Activated T-helper 2 cell treated with anti-CD3 and anti-CD28 coated beads, Interferon-gamma antibody, Interleukin-2, Interleukin-4, amounts not matched to agents 10 μg/mL and 5 μg/mL and 100 μg/mL, durations not matched to agents 14 hours and 24 hours and 36 hours (primary cell): Measurements from ENCODE around the gene KLK2. TPM values are rescaled to one million over a fixed set of nuclear protein-coding genes. Genes with fewer than 3 reads are reported as not detected.
"Not testable (repeated sequence)": the region's sequence is repeated elsewhere in the genome, so short reads cannot be mapped to it uniquely, and the experiment has no call there.

Experiments used
- DNase-seq: peaks from one replicate; pipeline ENCODE4 v3.0.0; 2021; ENCODE audit warnings: low spot score
- H3K27ac Mint-ChIP-seq: one replicate; pipeline ENCODE4 v1.8.0; 2021; ENCODE audit warnings: mixed read lengths
- H3K27me3 Mint-ChIP-seq: one replicate; pipeline ENCODE4 v1.8.0; 2021; ENCODE audit warnings: low read depth, mixed read lengths
- H3K36me3 Mint-ChIP-seq: one replicate; pipeline ENCODE4 v1.8.0; 2021; ENCODE audit warnings: low read depth, mixed read lengths
- H3K4me1 Mint-ChIP-seq: one replicate; pipeline ENCODE4 v1.8.0; 2021; ENCODE audit warnings: low read depth, mixed read lengths
- H3K4me3 Mint-ChIP-seq: one replicate; pipeline ENCODE4 v1.8.0; 2021; ENCODE audit warnings: low read depth, mild to moderate bottlenecking, moderate library complexity, mixed read lengths
- H3K9me3 Mint-ChIP-seq: one replicate; pipeline ENCODE4 v1.8.0; 2021; ENCODE audit warnings: mixed read lengths
- intact Hi-C: fragments of 100-400 bp; cut with micrococcal nuclease; formaldehyde crosslinking; loops from one replicate; pipeline ENCODE4 v1.15.1; 2023
- total RNA-seq: library from RNA; stranded (reverse); gene quantifications from 2 replicates; pipeline ENCODE4 v1.2.3, GENCODE V29; 2022

KLK2 gene
- total RNA-seq, 1 donor from 2014 or later, result not detected

DNA sequence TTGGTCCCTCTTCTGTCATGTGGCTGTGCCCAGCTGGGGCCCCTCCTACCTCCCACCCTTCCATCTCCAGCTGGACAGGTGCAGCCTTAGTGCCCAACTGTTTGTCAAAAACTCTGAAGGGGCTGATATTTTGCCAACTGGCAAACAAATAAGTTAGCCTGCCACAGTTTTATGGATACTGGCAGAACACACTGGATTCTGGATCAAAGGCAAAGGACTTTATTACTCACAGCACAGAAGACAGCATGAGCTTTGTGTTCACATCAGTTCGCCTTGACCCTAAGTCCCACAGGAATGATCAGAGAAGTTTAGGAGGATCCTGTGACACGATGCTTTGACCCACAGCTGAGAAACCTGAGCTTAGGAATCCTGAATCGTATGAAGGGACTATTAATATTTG lies 16.4 kb downstream of the KLK2 start:
- Mint-ChIP-seq H3K36me3 (no peaks in the 10 kb centered on the region), H3K4me1 (peaks cover 1% of the 10 kb centered on the region), H3K27ac (no peak overlapping the region), H3K27me3 (peaks cover 11% of the 10 kb centered on the region), H3K4me3 (no peak overlapping the region), H3K9me3 (no peaks in the 10 kb centered on the region)
- intact Hi-C loops, result no loop called here
- no peak for DNase-seq

DNA sequence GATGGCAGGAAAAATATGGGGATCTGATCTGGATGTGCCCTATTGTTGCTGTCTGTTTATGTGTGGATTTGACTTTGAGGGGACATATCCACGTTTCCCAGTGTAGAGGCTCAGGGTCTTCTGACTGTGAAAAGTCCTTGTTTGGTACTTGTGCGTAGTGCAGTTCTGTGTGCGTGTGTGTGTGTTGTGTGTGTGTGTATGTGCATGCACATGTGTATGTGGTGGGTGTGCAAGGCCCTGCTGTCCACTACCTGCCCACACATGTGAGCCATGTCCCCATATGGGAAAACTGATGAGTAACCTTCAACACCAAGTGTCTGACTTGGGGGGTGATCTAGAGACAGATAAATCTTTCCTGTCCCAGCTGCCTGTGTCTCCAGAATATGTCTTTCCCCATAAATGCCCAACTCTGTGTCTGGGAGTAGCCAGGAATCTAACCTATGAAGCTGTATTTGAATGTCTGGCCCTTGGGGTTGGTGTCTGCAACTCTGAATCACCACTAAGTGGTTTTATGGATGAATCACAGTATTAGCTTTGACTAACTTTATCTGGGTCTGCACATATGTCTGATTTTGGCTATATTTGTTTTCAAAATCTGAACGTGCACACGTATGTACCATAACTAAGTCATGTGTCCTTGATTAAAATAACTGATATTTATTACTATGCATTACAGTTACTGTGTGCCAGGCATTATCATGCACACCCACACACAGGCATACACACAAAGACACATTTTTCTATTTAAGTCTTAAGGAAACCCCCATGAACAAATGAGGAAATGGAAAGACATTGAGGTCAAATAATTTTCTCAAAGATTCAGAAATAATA lies 17.4 kb downstream of the KLK2 start:
- H3K4me1 Mint-ChIP-seq, result peaks cover 1% of the 10 kb centered on the region
- H3K27ac Mint-ChIP-seq, result no peak overlapping the region
- peaks cover 11% of the 10 kb centered on the region for H3K27me3 Mint-ChIP-seq
- no peak overlapping the region for H3K4me3 Mint-ChIP-seq
- DNase-seq, result no peak
- peaks cover 4% of the 10 kb centered on the region for H3K9me3 Mint-ChIP-seq
- H3K36me3 Mint-ChIP-seq, result no peaks in the 10 kb centered on the region
- intact Hi-C loops, result no loop called here

- H3K9me3 Mint-ChIP-seq, result peaks cover 4% of the 10 kb centered on the region
- H3K36me3 Mint-ChIP-seq, result no peaks in the 10 kb centered on the region
- peaks cover 11% of the 10 kb centered on the region for H3K27me3 Mint-ChIP-seq
- no peak overlapping the region for H3K27ac Mint-ChIP-seq
- H3K4me3 Mint-ChIP-seq, result no peak overlapping the region
- intact Hi-C loops, result no loop called here
- peaks cover 1% of the 10 kb centered on the region for H3K4me1 Mint-ChIP-seq
- DNase-seq, result no peak
These were observed 18.0 kb downstream of the KLK2 start for GRCh38 chr19:50891253-50891625.

DNA sequence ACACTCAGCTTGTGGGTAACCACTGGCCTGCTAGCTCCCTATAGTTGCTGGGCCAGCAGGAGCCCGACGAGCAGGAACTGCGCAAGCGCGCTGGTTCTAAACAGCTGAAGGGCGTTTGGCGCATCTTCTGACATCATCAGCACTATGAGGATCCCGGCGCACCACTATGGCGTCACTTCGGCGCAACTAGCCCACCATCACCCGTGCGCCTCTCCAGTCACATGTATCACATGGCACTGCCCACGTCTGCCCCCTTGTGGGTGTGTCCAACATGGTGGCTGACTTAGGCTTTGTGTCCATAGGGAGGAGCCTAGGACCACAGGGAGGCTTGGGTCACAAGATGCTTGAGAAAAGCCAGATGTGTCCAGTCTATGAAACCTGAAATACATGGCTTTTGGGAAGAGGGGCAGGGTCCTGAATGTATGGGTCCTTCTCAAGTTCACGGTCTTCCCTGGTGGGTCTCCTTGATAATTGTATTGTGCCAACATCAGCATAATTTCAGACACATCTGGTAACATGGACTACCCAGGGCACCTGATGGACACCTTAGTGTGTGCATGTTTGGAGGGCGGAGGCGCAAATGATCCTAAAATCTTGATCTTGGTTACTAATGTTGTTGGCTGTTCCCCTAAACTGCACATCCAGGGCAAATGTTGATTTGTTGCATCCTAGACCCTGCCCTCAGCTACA lies 20.0 kb downstream of the KLK2 start:
- H3K9me3 Mint-ChIP-seq, result peaks cover 4% of the 10 kb centered on the region
- intact Hi-C loops, result no loop called here
- H3K4me3 Mint-ChIP-seq, result no peak overlapping the region
- peaks cover 6% of the 10 kb centered on the region for H3K27me3 Mint-ChIP-seq
- H3K4me1 Mint-ChIP-seq, result peaks cover 1% of the 10 kb centered on the region
- DNase-seq, result no peak
- no peak overlapping the region for H3K27ac Mint-ChIP-seq
- no peaks in the 10 kb centered on the region for H3K36me3 Mint-ChIP-seq

- H3K9me3 Mint-ChIP-seq, result peaks cover 4% of the 10 kb centered on the region
- DNase-seq, result no peak
- H3K36me3 Mint-ChIP-seq, result no peaks in the 10 kb centered on the region
- peaks cover 1% of the 10 kb centered on the region for H3K4me1 Mint-ChIP-seq
- intact Hi-C loops, result no loop called here
- no peak overlapping the region for H3K27ac Mint-ChIP-seq
- no peak overlapping the region for H3K4me3 Mint-ChIP-seq
- H3K27me3 Mint-ChIP-seq, result peaks cover 2% of the 10 kb centered on the region
These were observed 21.5 kb downstream of the KLK2 start for GRCh38 chr19:50894478-50895356.

GRCh38 chr19:50896089-50896590 lies 22.9 kb downstream of the KLK2 start:
- H3K9me3 Mint-ChIP-seq, H3K27me3 Mint-ChIP-seq, intact Hi-C loops, H3K4me3 Mint-ChIP-seq, H3K27ac Mint-ChIP-seq, H3K36me3 Mint-ChIP-seq, H3K4me1 Mint-ChIP-seq, DNase-seq: not testable (repeated sequence)

DNA sequence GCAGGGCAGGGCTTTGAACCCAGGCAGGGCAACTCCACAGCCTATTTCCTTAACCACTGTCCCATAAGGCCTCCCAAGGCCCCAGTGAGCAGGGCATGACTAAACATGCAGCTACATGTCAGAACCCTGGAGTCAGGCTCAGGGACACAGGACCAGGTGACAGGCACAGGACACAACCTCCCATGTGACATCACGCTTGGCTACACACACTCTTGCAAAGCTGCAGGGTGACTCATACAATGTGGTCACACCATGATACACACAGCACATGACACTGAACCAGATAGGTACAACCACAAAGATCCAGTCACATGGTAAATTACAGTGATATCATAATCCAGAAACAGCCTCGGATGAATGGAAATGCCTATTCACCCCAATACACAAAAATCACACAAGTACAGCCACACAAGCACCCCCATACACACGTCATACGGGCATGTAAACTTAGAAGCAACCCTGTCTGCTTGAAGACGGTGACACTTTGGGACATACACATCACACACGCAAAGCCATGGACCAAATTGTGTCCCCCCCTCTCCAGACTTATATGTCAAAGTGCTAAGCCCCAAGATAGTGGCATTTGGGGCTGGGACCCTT lies 23.5 kb downstream of the KLK2 start:
- no peak overlapping the region for H3K4me3 Mint-ChIP-seq
- H3K27ac Mint-ChIP-seq, result no peak overlapping the region
- intact Hi-C loops, result no loop called here
- H3K9me3 Mint-ChIP-seq, result peaks cover 4% of the 10 kb centered on the region
- peaks cover 2% of the 10 kb centered on the region for H3K27me3 Mint-ChIP-seq
- no peaks in the 10 kb centered on the region for H3K36me3 Mint-ChIP-seq
- H3K4me1 Mint-ChIP-seq, result no peaks in the 10 kb centered on the region
- DNase-seq, result no peak

DNA sequence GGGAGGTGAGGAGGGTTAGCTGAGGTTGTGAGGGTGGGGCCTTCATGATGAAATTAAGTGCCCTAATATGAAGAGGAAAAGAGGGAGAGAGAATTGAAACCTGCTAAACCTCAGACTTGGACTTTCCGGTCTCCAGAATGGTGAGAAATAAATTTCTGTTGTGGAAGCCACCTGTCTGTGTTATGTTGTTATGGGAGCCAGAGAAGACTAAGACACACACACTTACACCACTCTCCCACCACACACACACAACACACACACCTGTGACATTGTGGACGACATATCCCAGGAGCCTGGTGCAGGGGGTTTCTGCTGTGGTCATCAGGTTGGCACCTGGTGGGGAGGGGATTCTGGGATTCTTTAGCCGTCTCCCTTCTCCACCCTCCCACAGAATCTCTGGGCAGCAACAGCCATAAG lies 24.0 kb downstream of the KLK2 start:
- no peaks in the 10 kb centered on the region for H3K4me1 Mint-ChIP-seq
- no peaks in the 10 kb centered on the region for H3K36me3 Mint-ChIP-seq
- H3K4me3 Mint-ChIP-seq, result no peak overlapping the region
- no peak overlapping the region for H3K27ac Mint-ChIP-seq
- intact Hi-C loops, result no loop called here
- DNase-seq, result no peak
- peaks cover 4% of the 10 kb centered on the region for H3K9me3 Mint-ChIP-seq
- H3K27me3 Mint-ChIP-seq, result peaks cover 2% of the 10 kb centered on the region

- no peak for DNase-seq
- Mint-ChIP-seq H3K4me3 (no peak overlapping the region), H3K27me3 (peaks cover 2% of the 10 kb centered on the region), H3K4me1 (no peaks in the 10 kb centered on the region), H3K36me3 (no peaks in the 10 kb centered on the region), H3K9me3 (peaks cover 4% of the 10 kb centered on the region), H3K27ac (no peak overlapping the region)
- intact Hi-C loops, result no loop called here
These were observed 24.4 kb downstream of the KLK2 start for GRCh38 chr19:50897612-50898011.

GRCh38 chr19:50898018-50898417 lies 24.8 kb downstream of the KLK2 start:
- DNase-seq, result no peak
- H3K9me3 Mint-ChIP-seq, result peaks cover 4% of the 10 kb centered on the region
- intact Hi-C loops, result no loop called here
- H3K27me3 Mint-ChIP-seq, result peaks cover 2% of the 10 kb centered on the region
- H3K27ac Mint-ChIP-seq, result no peak overlapping the region
- H3K36me3 Mint-ChIP-seq, result no peaks in the 10 kb centered on the region
- no peaks in the 10 kb centered on the region for H3K4me1 Mint-ChIP-seq
- H3K4me3 Mint-ChIP-seq, result no peak overlapping the region

DNA sequence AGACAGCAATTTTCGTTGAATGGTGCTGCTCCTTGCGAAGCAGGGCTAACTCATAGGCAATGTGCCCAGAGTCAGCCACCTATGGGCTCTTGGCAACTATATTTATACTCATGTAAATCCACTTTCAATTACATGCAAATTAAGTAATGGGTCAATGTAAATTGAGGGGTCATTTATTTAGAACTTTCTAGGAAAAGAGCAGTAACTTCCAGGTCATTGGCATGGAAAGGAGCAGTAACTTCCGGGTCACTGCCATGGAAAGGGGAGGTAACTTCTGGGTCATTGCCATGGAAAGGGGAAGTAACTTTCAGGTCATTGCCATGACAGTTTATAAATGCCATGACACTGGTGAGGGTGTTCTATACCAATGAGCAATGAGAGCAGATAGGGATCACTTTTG lies 26.3 kb downstream of the KLK2 start:
- intact Hi-C loops, result no loop called here
- Mint-ChIP-seq H3K9me3 (peaks cover 4% of the 10 kb centered on the region), H3K27ac (no peak overlapping the region), H3K4me1 (no peaks in the 10 kb centered on the region), H3K27me3 (peaks cover 2% of the 10 kb centered on the region), H3K36me3 (no peaks in the 10 kb centered on the region), H3K4me3 (no peak overlapping the region)
- DNase-seq, result no peak

DNA sequence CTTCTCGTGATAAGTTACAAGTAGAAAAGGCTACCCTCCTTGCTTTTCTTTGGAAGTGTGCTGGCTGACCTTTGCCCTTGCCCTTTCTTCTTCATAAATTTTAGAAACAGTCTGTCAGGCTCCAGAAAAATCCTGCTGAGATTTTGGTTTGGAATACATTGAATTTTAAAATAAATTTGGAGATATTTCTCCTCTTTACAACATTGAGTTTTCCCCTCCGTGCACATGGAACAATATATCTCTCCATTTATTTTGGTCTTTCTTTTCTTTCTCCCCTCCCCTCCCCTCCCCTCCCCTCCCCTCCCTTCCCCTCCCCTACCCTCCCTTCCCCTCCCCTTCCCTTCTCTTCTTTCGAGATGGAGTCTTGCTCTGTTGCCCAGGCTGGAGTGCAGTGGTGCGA lies 29.4 kb downstream of the KLK2 start:
- Mint-ChIP-seq H3K4me1 (no peaks in the 10 kb centered on the region), H3K36me3 (no peaks in the 10 kb centered on the region), H3K9me3 (no peaks in the 10 kb centered on the region), H3K4me3 (no peak overlapping the region), H3K27me3 (peaks cover 7% of the 10 kb centered on the region), H3K27ac (no peak overlapping the region)
- no peak for DNase-seq
- intact Hi-C loops, result no loop called here
